ENCODE measurements around the gene NR2C2.

Gene NR2C2

GRCh38 chr3:15064299-15064834 is 117.0 kb downstream of the NR2C2 start:
- peak; percentile 56 for DNase-seq (ENCODE audit: low spot score)

GRCh38 chr3:15064835-15065549 is 117.6 kb downstream of the NR2C2 start, which contains the start of gene MRPS25:
MRPS25 (minus strand) TSS chr3:15065315; CDS start chr3:15065194, 121 bp downstream.
- peak; percentile 98 for DNase-seq (ENCODE audit: low spot score)

- DNase-seq (ENCODE audit: low spot score) = no peak
Observed at GRCh38 chr3:15065550-15066007, 118.2 kb downstream of the NR2C2 start.

- no peak for DNase-seq (ENCODE audit: low spot score)
Observed at GRCh38 chr3:15066467-15066866, 119.1 kb downstream of the NR2C2 start.

GRCh38 chr3:15069441-15069840 is 122.1 kb downstream of the NR2C2 start:
- DNase-seq (ENCODE audit: low spot score) = no peak

GRCh38 chr3:15071699-15072098 is 124.3 kb downstream of the NR2C2 start:
- no peak for DNase-seq (ENCODE audit: low spot score)

GRCh38 chr3:15074500-15074899 is 127.1 kb downstream of the NR2C2 start:
- no peak for DNase-seq (ENCODE audit: low spot score)

GRCh38 chr3:15079091-15079490 is 131.7 kb downstream of the NR2C2 start:
- DNase-seq (ENCODE audit: low spot score) = no peak

- peak; percentile 14 for DNase-seq (ENCODE audit: low spot score)
Observed at GRCh38 chr3:15081960-15082664, 134.7 kb downstream of the NR2C2 start.

- no peak for DNase-seq (ENCODE audit: low spot score)
Observed at GRCh38 chr3:15083252-15083651, 135.9 kb downstream of the NR2C2 start.

GRCh38 chr3:15086263-15086662 is 138.9 kb downstream of the NR2C2 start:
- no peak for DNase-seq (ENCODE audit: low spot score)

GRCh38 chr3:15086699-15087098 is 139.3 kb downstream of the NR2C2 start:
- no peak for DNase-seq (ENCODE audit: low spot score)

GRCh38 chr3:15089201-15089600 is 141.8 kb downstream of the NR2C2 start:
- DNase-seq (ENCODE audit: low spot score) = no peak

- DNase-seq (ENCODE audit: low spot score) = no peak
Observed at GRCh38 chr3:15091575-15091974, 144.2 kb downstream of the NR2C2 start.

- DNase-seq (ENCODE audit: low spot score) = no peak
Observed at GRCh38 chr3:15092686-15093085, 145.3 kb downstream of the NR2C2 start.

- no peak for DNase-seq (ENCODE audit: low spot score)
Observed at GRCh38 chr3:15094187-15094875, 146.9 kb downstream of the NR2C2 start.

GRCh38 chr3:15096046-15096445 is 148.7 kb downstream of the NR2C2 start:
- DNase-seq (ENCODE audit: low spot score) = no peak

GRCh38 chr3:15097891-15098290 is 150.5 kb downstream of the NR2C2 start:
- DNase-seq (ENCODE audit: low spot score) = no peak

Measured in hepatic stellate cell (primary cell).